ENCODE data around the gene YTHDF1.

YTHDF1 gene

GRCh38 chr20:63248835-63249591, 33.1 kb upstream of the YTHDF1 start:
- no peak for FAIRE-seq

DNA sequence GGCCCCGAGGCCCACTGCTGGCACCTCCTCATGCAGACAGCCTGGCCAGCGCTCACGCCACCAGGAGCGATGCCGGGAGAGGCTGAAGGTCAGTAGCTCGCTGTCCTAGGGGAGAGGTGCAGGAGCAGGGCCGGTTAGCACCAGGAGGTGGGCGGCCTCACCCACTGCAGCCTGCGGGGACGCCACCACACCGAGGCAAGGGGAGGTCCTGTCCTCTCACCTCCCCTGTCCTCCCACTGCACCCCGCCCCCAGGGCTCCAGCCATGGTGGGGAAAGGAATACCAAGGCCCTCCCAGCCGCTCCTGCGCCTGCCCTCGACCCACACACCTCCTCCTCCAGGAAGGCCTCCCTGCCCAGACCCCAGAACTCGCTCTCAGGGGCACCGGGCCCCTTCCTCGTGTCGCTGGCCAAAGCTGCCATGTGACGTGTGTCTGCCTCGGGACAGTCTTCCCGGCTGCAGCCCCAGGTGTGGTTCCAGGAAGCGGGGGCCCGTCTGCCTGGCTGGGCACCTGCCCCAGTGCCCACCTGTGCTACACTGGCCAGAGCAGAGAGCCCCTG, 31.8 kb upstream of the YTHDF1 start:
- FAIRE-seq, result no peak

DNA sequence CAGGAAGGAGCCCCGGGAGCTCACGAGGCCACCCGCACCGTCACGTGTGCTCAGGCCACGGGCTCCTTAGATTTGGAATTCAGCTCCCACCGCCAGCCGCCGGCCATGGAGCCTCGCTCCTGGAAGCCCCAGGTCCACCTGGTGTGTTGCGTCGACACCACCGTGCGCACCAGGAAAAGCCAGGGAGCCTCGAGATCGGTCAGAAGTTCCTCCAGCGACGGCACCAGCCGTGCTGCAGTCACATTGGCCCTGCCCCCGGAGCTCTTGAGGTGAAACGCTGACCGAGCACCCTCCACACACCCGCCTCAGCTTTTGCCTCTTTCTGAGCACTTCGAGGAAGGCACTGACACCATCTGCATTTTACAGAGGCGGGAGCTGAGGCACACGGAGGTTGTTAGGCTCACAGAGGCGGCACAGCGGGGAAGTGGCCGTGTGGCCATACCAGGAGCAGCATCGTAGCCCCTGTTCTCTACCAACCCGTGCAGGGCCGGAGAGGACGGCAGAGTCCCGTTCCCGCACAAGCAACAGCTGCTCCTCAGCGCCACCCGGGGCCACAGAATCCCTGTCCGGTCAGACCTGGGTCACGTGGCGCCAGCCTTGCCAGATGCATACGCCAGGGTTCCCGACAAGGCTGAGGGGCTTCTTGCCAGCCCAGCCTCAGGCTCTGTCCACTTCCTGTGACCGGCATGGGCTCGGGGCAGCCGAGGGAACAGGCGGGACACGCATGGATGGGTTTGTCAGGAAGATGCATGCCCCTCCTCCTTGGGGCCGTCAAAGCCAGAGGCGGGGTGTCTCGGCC, 30.8 kb upstream of the YTHDF1 start:
- no peak for FAIRE-seq

DNA sequence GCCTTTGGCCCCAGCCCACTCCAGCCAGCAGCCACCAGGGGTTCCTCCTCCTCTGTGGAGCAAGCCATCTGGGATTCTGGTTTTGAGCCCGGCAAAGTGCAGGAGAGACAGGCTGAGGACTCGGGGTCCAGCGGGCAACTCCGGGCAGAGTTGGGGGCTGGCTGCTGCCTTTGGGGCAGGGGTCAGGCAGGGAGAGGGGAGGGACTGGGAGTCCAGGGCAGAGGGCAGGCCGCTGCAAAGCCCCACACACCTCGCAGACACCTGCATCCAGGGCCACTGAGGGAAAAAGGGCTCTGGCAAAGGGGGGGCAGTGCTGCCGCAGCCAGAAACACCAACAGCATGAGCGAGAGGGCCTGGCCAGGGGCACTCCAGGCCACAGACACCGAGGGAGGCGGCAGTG, 28.5 kb upstream of the YTHDF1 start:
- FAIRE-seq, result no peak

GRCh38 chr20:63243604-63244247, 27.8 kb upstream of the YTHDF1 start:
- FAIRE-seq, result no peak

DNA sequence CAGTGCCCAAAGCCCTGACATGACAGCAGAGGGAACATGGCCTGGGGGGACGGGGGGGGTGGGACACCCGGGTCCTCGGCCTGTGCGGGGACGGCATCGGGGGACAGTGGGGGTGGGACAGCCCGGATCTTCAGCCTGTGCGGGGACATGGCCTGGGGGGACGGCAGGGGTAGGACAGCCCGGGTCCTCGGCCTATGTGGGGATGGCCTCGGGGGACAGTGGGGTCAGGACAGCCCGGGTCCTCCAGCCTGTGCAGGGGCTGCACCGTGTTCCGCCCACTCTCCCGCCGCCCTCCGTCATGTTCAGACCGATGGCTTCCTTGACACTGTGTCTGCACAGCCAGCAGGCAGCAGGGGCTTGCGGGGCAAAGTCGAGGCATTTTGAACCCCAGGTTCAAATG, 26.8 kb upstream of the YTHDF1 start:
- FAIRE-seq, result no peak

GRCh38 chr20:63241272-63241671, 25.3 kb upstream of the YTHDF1 start:
- no peak for FAIRE-seq

DNA sequence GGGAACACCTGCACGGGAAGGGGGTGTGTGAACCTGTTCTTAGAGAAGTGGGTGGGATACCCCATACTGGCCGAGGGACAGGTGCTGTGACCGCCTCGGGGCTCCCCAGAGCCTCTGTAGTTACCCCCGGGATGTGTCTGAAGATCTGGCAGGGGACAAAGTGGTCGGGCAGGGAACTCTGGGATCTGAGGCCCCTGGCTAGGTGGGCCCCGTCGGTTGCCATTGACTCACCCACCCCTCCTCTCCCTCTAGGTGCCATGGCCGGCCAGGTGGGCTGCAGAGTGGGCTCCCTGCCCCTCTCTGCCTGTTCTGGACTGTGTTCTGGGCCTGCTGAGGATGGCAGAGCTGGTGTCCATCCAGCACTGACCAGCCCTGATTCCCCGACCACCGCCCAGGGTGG, 24.1 kb upstream of the YTHDF1 start:
- FAIRE-seq, result no peak

- no peak for FAIRE-seq
Measured at GRCh38 chr20:63239431-63239830, 23.5 kb upstream of the YTHDF1 start.

DNA sequence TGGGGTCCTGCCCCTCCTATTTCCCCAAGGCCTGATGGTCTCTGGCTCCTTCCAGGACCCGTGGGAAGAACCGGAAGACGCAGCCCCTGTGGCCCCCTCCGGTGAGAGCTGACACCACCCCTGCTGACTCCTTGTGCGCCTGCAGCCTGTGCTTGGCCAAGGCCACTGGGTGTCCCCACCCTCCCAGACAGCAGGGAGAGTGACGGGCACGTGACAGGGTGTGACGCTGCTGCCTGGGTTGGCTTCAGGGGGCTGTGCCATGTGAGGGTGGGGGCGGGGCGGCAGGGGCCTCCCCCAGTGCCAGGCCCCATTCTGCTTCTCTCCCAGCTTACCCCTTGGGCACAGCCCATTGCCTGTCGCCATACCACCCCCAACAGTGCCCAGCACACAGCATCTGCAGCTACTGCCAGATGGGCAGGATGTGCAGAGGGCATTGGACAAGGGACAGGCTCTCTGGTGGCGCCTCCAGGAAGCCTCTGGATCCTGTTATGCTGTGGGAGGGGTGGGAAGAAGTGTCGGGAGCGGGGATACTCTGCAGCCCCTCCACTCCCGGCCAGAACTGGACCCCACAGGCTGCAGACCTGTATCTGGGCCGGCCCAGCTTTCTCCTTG, 22.7 kb upstream of the YTHDF1 start:
- FAIRE-seq, result no peak

- FAIRE-seq, result no peak
Measured at GRCh38 chr20:63238031-63238430, 22.1 kb upstream of the YTHDF1 start.

DNA sequence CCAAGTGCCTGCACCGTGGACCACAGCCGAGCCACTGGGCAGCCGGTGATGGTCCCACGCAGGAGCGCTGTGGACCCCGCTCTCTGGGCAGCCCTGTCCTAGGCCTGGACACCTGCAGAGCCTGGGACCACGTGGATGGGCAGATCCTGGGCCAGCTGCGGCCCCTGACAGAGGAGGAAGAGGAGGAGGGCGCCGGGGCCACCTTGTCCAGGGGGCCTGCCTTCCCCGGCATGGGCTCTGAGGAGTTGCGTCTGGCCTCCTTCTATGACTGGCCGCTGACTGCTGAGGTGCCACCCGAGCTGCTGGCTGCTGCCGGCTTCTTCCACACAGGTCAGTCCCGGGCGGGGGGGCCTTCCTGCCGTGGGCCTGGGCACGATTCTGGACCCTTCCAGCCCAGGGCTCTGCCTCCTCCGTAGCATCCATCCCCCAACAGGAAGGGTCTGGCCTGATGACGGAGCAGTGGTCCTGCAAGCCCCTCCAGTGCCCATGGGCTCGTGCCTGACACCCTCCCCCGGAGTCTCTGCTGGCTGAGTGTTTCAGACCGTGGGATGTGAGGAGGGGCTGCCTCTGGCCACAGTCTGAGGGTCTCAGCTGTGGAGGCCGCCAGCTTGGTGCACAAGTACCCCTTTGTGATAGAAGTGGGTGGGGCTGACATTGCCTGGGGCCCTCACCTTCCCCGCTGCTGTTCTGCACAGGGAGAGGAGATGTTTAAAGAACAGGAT, 20.3 kb upstream of the YTHDF1 start:
- FAIRE-seq, result no peak

GRCh38 chr20:63235399-63235983, 19.6 kb upstream of the YTHDF1 start, which contains the start of gene BIRC7:
Gene BIRC7, plus strand, starts transcription at chr20:63235905. Its CDS starts 192 bp downstream, at chr20:63236097.
- FAIRE-seq, result no peak

- FAIRE-seq, result no peak
Measured at GRCh38 chr20:63234693-63235398, 18.9 kb upstream of the YTHDF1 start.

- FAIRE-seq, result no peak
Measured at GRCh38 chr20:63233924-63234323, 18.0 kb upstream of the YTHDF1 start.

DNA sequence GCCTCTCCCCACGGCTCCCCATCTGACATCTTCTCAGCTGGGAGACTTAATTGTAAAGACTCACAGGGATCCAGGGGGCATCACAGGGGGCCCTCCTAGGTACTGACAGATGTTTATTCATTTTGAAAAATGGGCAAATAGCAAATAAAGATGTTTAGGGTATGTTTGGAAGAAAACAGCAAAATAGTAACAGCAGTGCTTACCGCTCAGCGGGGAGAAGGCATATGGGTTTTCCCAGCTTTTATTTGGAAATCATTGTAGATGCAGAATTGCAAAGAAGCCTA, 17.1 kb upstream of the YTHDF1 start:
- no peak for FAIRE-seq

GRCh38 chr20:63232235-63233060, 16.5 kb upstream of the YTHDF1 start:
- FAIRE-seq, result no peak

GRCh38 chr20:63230800-63231268, 14.9 kb upstream of the YTHDF1 start:
- FAIRE-seq, result no peak

DNA sequence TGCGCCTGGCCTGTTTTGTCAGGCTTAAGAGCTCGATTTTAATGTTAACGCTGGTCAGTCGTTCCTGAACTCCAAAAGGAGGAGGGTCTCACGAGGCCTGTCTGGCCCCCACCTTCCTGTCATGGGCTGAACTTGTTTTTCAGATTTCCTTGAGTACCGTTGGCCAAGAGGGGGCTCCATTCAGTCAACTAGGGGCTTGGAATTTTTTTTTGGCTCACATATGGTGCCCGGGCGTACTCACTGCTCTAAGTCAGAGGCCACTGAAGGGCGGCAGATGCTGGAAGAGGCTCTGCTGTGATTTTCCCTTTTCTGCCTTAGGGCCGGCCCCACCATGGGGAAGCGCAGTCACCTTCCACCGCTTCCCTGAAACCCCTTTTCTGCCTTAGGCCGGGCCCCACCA, 12.9 kb upstream of the YTHDF1 start:
- no peak for FAIRE-seq

- no peak for FAIRE-seq
Measured at GRCh38 chr20:63227260-63227659, 11.3 kb upstream of the YTHDF1 start.
